Measurements from ENCODE around the gene C21orf91.
A peak's percentile ranks its signal among the peaks of the same experiment; 100 is the strongest.

C21orf91 gene

GRCh38 chr21:17799414-17800164 is 19.6 kb downstream of the C21orf91 start:
- H3K27me3 ChIP-seq (ENCODE audit: low read length): no peaks in the 10 kb centered on the region
- H3K9me2 ChIP-seq (replicated peaks; ENCODE audit: insufficient read depth, low read length): no peaks in the 10 kb centered on the region
- no peak overlapping the region for H3K9ac ChIP-seq (ENCODE audit: low read length)
- H3K4me2 ChIP-seq (ENCODE audit: low read depth, low read length, poor library complexity, severe bottlenecking): peak overlapping the region; percentile 95
- no peak overlapping the region for H2AFZ ChIP-seq (ENCODE audit: low read depth, low read length, severe bottlenecking)
- H3K9me3 ChIP-seq (ENCODE audit: insufficient read depth, low read length): no peaks in the 10 kb centered on the region
- TF ChIP-seq EZH2phosphoT487 (conservative IDR thresholded peaks at IDR 0.05; ENCODE audit: low read length): no peak
- TF ChIP-seq CTCF (IDR thresholded peaks at IDR 0.05; ENCODE audit: insufficient read depth, low read length, poor library complexity, severe bottlenecking): no peak
- peaks cover 32% of the 10 kb centered on the region for H3K36me3 ChIP-seq (ENCODE audit: low read length)
- H4K20me1 ChIP-seq (ENCODE audit: low read depth, low read length): no peaks in the 10 kb centered on the region
- peak overlapping the region; percentile 99; the same call in 1 of the 2 replicates for H3K27ac ChIP-seq (ENCODE audit: low read depth, low read length)
- peaks cover 93% of the 10 kb centered on the region for H3K79me2 ChIP-seq (ENCODE audit: insufficient read depth, low read length)
- peaks cover 64% of the 10 kb centered on the region for H3F3A ChIP-seq (ENCODE audit: insufficient read depth)
- no peak overlapping the region for H3K4me3 ChIP-seq (ENCODE audit: insufficient read depth, low read length, poor library complexity, severe bottlenecking)

GRCh38 chr21:17798796-17799195 is 20.4 kb downstream of the C21orf91 start:
- Histone ChIP-seq H3K27me3 (ENCODE audit: low read length) (no peaks in the 10 kb centered on the region), H3K4me2 (ENCODE audit: low read depth, low read length, poor library complexity, severe bottlenecking) (peak overlapping the region; percentile 95), H4K20me1 (ENCODE audit: low read depth, low read length) (no peaks in the 10 kb centered on the region), H2AFZ (ENCODE audit: low read depth, low read length, severe bottlenecking) (no peak overlapping the region), H3K4me3 (ENCODE audit: insufficient read depth, low read length, poor library complexity, severe bottlenecking) (no peak overlapping the region), H3K79me2 (ENCODE audit: insufficient read depth, low read length) (peaks cover 93% of the 10 kb centered on the region), H3F3A (ENCODE audit: insufficient read depth) (peaks cover 68% of the 10 kb centered on the region), H3K27ac (ENCODE audit: low read depth, low read length) (peak overlapping the region; percentile 99), H3K9me3 (ENCODE audit: insufficient read depth, low read length) (no peaks in the 10 kb centered on the region), H3K9ac (ENCODE audit: low read length) (no peak overlapping the region), H3K9me2 (replicated peaks; ENCODE audit: insufficient read depth, low read length) (no peaks in the 10 kb centered on the region), H3K36me3 (ENCODE audit: low read length) (peaks cover 34% of the 10 kb centered on the region)
- no peak for TF ChIP-seq CTCF (IDR thresholded peaks at IDR 0.05; ENCODE audit: insufficient read depth, low read length, poor library complexity, severe bottlenecking)
- no peak for TF ChIP-seq EZH2phosphoT487 (conservative IDR thresholded peaks at IDR 0.05; ENCODE audit: low read length)

GRCh38 chr21:17797967-17798366 is 21.2 kb downstream of the C21orf91 start:
- H3K4me3 ChIP-seq (ENCODE audit: insufficient read depth, low read length, poor library complexity, severe bottlenecking): no peak overlapping the region
- peaks cover 66% of the 10 kb centered on the region for H3F3A ChIP-seq (ENCODE audit: insufficient read depth)
- no peak overlapping the region for H3K9ac ChIP-seq (ENCODE audit: low read length)
- H3K27me3 ChIP-seq (ENCODE audit: low read length): no peaks in the 10 kb centered on the region
- H4K20me1 ChIP-seq (ENCODE audit: low read depth, low read length): no peaks in the 10 kb centered on the region
- H3K9me3 ChIP-seq (ENCODE audit: insufficient read depth, low read length): no peaks in the 10 kb centered on the region
- H3K4me2 ChIP-seq (ENCODE audit: low read depth, low read length, poor library complexity, severe bottlenecking): peak overlapping the region; percentile 95
- H3K9me2 ChIP-seq (replicated peaks; ENCODE audit: insufficient read depth, low read length): no peaks in the 10 kb centered on the region
- H2AFZ ChIP-seq (ENCODE audit: low read depth, low read length, severe bottlenecking): no peak overlapping the region
- peak overlapping the region; percentile 99 for H3K27ac ChIP-seq (ENCODE audit: low read depth, low read length)
- peaks cover 93% of the 10 kb centered on the region for H3K79me2 ChIP-seq (ENCODE audit: insufficient read depth, low read length)
- H3K36me3 ChIP-seq (ENCODE audit: low read length): peaks cover 25% of the 10 kb centered on the region
- TF ChIP-seq EZH2phosphoT487 (conservative IDR thresholded peaks at IDR 0.05; ENCODE audit: low read length) (no peak), CTCF (IDR thresholded peaks at IDR 0.05; ENCODE audit: insufficient read depth, low read length, poor library complexity, severe bottlenecking) (no peak)
